Activated naive CD4-positive, alpha-beta T cell treated with Interleukin-2 at 50 U/mL for 16 hours (primary cell): ENCODE measurements around the gene PPM1N.
"Not testable (repeated sequence)": the region's sequence is repeated elsewhere in the genome, so short reads cannot be mapped to it uniquely, and the experiment has no call there.

Source experiments
- DNase-seq: peaks from one replicate; pipeline ENCODE4 v3.0.0-alpha.2; 2020

PPM1N gene

DNA sequence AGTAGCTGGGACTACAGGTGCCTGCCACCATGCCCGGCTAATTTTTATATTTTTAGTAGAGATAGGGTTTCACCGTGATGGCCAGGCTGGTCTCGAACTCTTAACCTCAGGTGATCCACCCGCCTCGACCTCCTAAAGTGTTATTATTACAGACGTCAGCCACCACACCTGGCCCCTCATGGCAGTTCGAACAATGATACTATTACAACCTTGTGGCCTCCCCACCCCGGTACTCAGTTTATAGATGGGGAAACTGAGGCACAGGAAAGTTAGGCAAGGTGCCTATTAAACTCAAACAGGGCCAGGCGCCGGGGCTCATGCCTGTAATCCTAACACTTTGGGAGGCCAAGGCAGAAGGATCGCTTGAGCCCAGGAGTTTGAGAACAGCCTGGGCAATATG, 12.1 kb downstream of the PPM1N start:
- DNase-seq = not testable (repeated sequence)

DNA sequence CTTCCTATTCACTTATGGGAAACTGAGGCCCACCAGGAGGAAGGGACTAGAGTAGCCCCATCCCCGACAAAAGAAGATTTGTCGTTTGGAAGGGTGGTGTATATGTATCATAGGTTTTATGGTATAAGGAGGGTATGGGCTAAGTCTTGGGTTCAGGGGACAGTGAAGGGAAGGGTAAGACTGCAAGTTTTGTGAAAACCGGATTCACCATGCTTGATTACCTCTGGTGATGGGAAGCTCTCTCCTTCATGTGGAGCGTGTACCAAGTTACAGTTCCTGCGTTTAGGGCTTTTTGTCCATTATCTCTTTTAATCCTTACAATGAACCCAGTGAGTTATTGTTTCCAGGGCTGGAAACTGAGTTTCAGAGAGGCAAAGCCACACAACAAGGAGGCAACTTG, 12.8 kb downstream of the PPM1N start:
- DNase-seq = no peak

DNA sequence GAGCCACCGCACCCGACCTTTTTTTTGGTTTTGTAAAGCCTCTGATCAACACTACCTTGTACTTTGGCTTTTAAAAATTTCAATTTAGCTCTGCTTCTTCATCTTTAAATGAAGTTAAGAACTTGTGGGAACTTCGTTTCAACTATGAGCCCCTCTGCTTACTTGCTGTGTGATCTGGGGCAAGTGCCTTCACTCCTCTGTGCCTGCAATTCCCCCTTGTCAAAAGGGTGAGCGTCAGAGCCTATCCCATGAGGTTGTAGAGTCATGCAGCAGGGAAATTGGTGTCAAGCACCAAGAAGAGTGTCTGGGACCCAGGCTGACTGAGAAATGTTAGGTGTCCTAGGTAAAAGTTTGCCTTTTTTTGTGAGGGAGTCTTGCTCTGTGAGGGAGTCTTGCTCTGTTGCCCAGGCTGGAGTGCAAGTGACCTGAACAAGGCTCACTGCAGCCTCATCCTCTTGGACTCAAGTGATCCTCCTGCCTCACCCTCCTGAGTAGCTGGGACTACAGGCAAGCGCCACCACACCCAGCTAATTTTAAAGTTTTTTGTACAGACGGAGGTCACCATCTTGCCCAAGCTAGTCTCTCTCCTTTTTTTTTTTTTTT, 14.7 kb downstream of the PPM1N start:
- DNase-seq = no peak

DNA sequence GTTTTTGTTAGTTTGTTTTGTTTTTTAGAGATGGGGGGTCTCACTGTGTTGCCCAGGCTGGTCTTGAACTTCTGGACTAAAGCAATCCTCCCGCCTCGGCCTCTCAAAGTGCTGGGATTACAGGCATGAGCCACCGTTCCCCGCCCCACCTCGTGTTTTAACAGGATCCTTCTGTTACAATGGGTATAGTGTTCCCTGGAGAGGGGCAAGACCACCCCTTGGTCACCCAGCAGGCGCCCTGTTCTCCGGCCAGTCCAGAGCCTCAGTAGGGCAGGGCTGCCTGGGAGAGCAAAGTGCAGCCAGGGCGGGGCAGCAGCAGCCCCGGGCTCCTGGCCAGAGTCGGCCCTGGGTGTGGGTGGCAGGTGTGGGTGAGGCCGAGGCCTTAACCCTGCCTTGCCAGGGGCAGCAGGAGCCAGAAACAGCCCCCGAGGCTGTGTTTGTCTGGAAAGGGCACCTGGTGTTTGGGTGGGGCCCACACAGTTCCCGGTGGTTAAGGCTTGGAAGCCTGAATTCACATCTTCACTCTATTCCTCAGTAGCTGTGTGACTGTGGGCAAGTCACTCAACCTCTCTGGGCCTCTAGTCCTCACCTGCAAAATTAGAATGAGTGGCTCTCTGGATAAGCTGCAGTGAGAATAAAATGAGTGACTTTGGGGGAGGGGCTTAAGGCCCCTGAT, 16.3 kb downstream of the PPM1N start:
- DNase-seq = no peak

DNA sequence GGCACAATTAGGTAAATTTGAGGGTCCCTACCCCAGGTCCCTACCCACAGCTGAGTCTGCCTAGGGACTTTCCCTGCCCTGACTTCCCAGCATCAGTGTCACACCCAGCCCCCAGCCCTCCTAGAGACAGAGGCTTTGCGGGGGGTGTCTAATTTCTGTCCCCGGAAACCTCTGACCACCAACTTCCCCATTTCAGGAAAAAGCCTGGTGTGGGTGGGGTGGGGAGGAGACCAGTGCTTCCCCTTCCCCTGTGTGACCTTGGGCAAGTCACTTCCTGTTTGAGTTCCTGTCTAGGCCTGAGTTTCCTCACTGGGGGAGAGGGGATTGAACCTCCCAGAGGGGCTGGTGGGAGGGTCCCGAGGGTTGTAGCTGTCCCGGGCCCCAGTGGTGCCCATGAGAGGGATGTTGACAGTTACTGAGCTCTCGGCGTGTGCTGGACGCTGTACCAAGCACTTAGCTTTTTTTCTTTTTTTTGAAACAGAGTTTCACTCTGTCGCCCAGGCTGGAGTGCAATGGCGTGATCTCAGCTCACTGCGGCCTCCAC, 16.9 kb downstream of the PPM1N start:
- no peak for DNase-seq

DNA sequence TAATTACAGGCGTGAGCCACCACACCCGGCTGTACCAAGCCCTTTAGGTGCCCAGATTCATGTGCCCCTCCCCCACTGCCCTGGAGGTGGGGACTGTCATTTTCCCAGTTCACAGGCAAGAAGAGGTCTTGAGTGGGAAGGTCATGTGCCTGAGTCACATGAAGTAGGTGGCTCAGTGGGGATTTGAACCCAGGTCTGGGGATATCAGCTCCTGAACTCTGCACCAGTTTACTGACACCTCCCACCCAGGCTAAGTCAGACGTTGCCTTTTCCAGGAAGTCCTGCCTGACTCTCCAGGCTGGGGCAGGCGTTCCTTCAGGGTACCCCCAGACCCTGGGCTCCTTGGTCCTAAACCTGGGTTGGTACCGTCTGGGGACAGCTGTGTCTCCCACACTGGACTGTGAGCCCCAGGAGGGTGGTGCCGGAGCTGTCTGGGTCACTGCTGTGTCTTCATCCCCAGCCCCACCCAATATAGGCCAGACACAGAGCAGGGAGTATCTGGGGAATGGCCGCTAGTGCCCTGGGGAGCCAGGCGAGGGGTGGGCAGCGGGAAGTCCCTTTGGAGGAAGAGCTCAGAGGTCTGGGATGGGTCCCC, 17.7 kb downstream of the PPM1N start:
- DNase-seq = no peak

DNA sequence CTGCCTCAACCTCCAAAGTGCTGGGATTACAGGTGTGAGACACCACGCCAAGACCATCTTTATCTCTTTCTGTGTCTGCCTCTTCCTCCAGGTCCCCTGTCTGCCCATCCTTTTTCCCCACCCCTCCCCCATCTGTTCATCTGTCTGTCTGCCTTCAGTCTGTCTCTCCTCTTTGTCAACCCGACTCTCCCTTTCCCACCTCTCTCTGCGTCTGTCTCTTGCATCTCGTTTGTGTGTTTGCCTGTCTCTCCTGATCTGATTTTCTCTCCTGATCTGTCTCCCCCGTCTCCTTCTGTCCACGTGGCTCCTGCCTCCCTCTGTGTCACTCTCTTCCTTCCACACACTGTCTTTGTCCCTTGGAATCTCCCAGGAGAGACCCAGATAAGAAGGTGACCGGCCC, 19.0 kb downstream of the PPM1N start:
- DNase-seq = no peak

DNA sequence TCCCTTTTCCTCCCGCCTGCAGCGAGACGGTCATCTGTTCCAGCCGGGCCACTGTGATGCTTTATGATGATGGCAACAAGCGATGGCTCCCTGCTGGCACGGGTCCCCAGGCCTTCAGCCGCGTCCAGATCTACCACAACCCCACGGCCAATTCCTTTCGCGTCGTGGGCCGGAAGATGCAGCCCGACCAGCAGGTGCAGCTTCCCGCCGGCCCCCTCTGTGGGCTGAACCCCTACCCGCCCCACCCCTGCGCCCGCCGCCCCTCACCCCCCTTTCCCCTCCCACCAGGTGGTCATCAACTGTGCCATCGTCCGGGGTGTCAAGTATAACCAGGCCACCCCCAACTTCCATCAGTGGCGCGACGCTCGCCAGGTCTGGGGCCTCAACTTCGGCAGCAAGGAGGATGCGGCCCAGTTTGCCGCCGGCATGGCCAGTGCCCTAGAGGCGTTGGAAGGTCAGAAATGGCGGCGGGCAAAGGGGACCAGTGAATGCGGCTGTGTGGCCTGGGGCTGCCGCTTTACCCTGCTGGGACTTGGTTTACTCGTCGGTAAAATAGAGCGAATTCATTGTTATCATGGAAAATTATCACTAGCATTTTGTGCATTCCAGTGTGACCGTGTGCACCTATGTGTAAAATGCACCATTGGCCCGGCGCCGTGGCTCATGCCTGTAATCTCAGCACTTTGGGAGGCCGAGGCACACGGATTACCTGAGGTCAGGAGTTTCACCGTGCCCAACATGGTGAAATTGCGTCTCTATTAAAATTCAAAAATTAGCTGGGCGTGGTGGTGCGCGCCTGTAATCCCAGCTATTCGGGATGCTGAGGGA, 19.6 kb downstream of the PPM1N start:
- no peak for DNase-seq

DNA sequence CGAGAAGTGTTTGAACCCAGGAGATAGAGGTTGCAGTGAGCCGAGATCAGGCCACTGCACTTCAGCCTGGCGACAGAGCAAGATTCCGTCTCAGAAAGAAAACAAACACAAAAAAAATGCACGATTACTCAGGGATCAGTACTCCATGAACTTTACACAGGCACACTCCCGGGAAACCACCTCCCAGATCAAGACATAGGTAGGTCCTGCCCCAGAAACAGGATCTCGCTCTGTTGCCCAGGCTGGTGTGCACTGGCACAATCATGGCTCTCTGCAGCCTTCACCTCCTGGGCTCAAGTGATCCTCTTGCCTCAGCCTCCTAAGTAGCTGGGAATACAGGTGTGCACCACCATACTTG, 20.2 kb downstream of the PPM1N start:
- no peak for DNase-seq

DNA sequence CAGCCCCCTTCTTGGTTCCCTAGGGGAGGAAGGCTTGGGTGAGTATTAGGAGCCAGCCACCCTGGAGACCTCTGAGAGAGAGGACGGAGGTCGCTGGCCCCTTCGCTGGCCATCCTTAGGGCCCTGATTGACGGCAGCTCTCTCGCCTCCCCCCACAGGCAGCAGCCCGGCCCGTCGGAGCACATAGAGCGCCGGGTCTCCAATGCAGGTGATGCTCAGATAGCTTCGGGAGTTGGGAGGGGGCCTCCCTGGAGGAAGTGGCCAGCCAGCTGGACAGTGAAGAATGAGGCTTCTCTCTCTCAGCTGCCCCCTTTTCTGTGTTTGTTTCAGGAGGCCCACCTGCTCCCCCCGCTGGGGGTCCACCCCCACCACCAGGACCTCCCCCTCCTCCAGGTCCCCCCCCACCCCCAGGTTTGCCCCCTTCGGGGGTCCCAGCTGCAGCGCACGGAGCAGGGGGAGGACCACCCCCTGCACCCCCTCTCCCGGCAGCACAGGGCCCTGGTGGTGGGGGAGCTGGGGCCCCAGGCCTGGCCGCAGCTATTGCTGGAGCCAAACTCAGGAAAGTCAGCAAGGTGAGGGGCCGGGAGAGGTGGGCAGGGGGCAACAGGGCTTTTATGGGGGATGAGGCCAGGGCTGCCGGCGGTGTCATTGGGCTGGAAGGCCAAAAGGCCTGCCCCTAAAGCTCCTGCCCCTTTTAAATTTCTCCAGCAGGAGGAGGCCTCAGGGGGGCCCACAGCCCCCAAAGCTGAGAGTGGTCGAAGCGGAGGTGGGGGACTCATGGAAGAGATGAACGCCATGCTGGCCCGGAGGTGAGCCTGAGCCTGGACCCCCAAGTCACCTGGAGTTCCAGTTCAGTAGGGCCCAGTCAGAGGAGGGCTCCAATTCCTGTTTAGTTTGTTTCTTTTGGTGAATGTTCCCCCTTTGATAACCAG, 24.0 kb downstream of the PPM1N start:
- DNase-seq = no peak

DNA sequence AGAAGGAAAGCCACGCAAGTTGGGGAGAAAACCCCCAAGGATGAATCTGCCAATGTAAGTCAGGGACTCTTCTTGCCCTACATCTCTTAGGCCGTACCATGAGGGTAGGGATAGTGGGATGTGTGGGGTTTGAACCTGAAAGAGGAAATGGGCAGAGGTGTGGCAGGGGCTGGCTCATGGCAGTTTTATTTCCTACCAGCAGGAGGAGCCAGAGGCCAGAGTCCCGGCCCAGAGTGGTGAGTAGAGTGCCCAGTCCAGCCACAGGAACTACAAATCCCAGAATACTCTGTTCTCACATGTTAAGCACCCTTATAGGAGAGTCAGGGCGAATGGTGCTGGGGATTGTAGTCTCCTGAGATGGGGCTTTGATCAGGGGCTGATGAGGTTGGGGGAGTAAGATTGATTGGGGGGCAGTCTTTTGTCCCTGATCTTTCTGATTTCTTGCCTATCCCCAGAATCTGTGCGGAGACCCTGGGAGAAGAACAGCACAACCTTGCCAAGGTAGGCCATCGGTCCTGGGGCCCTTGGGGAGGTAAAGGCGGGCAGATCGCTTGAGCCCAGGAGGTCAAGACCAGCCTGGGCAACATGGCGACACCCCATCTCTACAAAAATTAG, 25.5 kb downstream of the PPM1N start:
- DNase-seq = peak; percentile 74

DNA sequence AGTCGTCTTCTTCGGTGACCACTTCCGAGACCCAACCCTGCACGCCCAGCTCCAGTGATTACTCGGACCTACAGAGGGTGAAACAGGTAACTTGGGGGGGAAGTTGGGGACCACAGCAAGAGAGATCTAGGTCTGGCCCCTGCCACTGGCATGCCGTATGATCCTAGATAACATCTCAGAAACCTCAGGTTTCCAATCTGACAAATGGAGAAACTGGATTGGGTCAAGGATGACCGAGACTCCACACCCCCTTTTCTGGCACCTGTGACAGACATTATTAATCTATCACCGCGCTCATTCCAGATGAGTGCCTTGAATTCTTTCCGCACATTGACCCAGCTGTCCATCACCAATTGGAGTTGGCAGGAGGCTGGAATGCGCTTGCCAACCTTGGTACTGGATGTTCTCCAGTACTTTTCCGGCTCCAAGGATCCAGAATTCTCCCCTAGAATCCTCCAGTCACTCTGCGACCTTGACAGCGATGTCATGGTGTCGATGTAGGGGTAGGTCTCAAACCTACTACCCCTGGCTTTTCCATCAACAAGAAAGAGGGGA, 26.4 kb downstream of the PPM1N start:
- DNase-seq = no peak

DNA sequence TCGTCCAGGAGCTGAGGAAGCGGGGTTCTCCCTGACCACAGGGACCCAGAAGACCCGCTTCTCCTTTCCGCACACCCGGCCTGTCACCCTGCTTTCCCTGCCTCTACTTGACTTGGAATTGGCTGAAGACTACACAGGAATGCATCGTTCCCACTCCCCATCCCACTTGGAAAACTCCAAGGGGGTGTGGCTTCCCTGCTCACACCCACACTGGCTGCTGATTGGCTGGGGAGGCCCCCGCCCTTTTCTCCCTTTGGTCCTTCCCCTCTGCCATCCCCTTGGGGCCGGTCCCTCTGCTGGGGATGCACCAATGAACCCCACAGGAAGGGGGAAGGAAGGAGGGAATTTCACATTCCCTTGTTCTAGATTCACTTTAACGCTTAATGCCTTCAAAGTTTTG, 27.9 kb downstream of the PPM1N start:
- no peak for DNase-seq

DNA sequence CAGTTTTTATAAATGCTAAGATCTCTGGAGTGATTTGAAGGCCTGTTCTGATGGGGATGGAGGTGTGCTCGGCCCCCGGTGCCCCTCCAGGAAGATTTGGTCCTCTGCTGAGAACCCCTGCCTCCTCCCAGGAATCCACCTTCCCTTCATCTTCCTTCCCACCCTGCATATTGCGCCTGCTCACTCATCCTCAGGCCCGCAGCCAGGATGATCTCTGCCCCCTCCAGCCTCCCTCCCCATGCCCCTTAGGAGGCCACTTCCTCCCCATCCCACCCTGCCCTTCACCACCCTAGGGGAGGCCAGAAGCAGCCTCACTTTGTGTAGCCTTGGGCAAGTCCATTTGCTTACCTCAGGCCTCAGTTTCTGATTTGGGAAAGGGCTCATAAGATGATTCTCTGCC, 28.7 kb downstream of the PPM1N start:
- no peak for DNase-seq

DNA sequence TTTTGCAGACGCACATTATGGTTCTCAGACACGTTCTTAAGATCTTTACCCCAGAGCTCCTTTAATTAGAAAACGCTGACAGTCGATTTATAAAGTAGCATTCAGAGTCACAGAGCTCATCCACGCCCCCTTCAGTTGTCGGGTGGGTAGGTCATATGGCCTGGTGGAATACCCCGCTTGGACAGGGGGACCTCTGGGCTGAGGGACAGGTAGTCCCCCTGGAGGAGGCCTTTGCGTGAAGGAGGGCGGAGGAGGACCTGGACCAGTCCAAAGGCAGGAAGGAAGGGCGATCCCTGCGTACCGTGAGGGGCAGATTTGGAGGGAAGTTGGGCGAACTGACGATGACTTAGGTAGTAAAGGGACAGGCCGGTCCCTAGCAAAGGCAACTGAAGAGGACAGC, 29.5 kb downstream of the PPM1N start:
- DNase-seq = no peak

DNA sequence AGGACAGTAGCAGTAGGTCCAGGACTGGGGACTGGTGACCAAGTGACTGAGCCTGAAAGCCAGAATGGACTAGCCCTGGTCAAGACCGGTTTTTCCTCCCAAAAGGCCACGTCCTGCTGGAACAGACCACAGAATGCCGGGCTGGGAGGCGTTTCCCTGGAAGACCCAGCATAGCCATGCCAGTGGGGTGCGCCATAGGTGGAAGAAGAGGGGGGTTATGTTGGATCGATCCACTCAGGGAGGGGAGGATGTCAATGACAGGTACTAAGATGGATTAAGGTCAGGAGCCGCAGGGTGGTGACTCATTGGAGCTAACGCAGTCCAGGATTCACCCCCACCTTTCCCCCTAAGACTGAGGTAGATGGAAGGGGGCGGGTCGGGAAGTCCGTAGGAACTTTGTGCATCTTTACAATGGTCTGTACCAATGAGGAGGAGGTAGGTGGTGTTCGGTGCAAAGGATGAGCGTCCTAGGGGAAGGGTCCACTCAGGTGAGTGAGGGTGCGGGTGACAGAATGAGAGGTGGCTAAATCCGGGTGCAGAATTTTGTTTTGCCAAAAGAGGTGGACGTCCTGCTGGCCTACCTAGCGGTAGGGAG, 30.0 kb downstream of the PPM1N start:
- no peak for DNase-seq

DNA sequence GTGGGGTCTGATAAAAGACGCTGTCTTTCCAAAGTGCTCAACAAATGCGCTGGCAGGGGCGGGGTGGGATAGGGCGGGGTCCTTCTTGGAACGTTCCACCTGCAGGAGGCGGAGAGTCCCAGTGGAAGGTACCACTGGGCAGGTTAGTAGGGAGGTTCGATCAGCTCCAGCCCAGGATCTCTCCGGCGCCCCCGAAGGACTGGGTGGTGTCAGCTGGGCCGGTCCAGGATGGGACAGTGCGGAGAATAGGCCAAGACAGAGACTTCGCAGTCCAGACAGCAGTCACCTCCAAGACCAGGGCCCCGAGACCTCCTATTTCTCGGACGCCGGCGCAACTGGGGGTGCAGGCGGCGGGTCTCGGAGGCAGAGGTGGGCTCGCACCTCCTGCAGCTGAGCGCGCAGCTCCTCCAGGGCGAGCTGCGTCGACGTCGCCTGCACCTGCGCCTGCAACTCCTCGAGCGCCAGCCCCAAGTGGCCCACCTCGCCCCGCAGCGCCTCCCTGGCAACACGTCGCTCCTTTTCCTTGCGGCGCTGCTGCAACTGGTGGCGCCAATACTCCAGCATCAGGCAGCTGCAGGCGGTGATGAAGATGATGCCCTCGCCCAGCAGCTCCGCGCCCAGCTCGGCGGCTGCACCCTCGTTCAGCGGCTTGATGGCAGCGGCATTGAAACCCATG, 30.6 kb downstream of the PPM1N start:
- DNase-seq = no peak

DNA sequence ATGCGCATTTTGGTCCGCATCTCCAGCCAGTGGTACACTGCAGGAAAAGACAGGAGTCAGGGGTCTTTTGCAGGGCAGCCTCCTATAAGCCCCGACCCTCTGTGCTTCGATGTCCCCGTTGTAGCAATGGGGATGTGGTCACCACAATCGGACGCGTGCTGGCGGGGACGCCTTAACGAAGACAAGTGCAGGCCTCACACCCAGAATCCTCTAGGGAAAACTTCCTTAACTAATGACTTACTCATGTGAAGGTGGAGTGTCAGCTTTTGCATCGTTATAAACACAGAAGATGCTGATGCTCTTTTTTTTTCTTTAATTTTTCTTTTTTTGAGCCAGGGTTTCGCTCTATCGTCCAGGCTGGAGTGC, 31.2 kb downstream of the PPM1N start:
- DNase-seq = no peak

DNA sequence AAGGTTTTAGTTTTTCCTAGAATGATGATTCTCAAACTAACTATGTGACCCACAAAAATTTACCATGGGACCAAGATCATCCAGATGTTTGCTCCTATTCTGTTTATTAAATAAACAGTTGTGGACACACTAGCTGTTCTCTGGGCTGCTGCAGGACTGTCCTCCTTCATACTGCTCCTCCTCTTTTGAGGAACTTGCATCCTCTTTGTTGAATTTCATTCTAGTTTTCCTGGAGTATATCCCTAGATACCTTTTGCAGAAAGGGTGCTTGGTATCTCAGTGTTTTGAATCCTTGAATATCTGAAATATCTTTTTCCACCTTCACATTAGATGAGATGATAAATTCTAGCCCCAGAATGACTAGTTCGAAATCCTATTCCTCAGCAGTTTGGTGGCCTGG, 33.1 kb downstream of the PPM1N start:
- DNase-seq = no peak

DNA sequence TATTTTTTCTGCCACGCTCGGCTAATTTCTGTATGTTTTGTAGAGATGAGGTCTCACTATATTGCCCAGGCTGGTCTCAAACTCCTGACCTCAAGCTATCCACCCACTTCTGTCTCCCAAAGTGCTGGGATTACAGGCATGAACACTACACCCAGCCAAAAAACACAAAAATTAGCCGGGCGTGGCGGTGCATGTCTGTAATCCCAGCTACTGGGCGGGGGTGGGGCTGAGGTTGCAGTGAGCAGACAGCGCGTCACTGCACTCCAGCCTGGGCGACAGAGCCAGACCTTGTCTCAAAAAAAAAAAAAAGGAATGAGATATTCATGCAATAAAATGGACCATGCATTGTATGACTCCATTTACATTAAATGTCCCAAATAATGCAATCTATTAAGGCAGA, 41.2 kb downstream of the PPM1N start:
- no peak for DNase-seq

DNA sequence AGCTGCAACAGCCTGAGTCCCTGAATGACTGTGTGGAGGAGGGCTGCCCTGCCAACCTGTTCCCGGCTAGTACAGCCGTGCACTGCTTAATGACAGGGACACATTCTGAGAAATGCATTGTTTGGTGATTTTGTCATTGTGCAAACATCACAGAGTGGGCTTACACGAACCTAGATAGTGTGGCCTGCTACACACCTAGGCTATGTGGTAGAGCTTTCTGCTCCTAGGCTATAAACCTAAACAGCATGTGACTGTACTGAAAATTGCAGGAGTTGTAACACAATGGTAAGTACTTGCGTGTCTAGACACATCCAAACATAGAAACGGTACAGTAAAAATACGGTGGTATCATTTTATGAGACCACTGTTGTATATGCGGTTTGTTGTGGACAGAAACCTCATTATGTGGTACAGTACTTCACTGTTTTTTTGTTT, 44.0 kb downstream of the PPM1N start:
- DNase-seq = no peak
